Thyroid gland (tissue), 4 donors: Measurements from ENCODE around the gene PFDN1.

Experiments
- POLR2A ChIP-seq, 2 donors: fragments of 450-650 bp; IDR thresholded peaks; one replicate each; pipeline ENCODE4 v1.6.1; 2017; ENCODE audit warnings: antibody characterized with exemption in 2 of 2, mild to moderate bottlenecking in 2 of 2, moderate library complexity in 1 of 2
- TF ChIP-seq, protein P1 (sequence below), 6 experiments: fragments of 200-600 bp in 3 of 6; fragments of 450-650 bp in 3 of 6; sonication (generic) in 3 of 6; IDR thresholded peaks; one replicate each; pipeline ENCODE4 v1.5.1; 2016 to 2019; ENCODE audit warnings: antibody characterized with exemption in 6 of 6, mild to moderate bottlenecking in 2 of 6, inconsistent platforms in 1 of 6, moderate library complexity in 1 of 6

DNA sequence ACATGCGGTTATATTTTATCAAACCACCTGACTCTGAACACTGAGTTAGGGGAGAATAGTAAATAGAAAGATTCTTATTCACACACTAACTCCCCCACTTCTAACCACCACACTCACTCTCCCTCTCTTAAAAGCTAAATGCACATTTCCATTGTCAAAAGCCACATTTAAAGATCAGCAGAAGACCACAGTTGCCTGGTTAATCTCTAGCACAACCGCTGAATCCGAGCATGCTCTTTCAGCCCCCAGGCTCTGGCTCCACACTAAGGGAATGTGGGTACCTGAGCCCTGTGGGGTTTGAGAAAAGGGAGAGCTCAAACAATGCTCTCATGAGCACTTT is 35.7 kb downstream of the PFDN1 start:
- no peak for TF ChIP-seq POLR2A (IDR thresholded peaks at IDR 0.05)
- TF ChIP-seq, protein P1, sequence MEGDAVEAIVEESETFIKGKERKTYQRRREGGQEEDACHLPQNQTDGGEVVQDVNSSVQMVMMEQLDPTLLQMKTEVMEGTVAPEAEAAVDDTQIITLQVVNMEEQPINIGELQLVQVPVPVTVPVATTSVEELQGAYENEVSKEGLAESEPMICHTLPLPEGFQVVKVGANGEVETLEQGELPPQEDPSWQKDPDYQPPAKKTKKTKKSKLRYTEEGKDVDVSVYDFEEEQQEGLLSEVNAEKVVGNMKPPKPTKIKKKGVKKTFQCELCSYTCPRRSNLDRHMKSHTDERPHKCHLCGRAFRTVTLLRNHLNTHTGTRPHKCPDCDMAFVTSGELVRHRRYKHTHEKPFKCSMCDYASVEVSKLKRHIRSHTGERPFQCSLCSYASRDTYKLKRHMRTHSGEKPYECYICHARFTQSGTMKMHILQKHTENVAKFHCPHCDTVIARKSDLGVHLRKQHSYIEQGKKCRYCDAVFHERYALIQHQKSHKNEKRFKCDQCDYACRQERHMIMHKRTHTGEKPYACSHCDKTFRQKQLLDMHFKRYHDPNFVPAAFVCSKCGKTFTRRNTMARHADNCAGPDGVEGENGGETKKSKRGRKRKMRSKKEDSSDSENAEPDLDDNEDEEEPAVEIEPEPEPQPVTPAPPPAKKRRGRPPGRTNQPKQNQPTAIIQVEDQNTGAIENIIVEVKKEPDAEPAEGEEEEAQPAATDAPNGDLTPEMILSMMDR (IDR thresholded peaks at IDR 0.05) = no peak
